ENCODE results near the gene MBNL2.

- TF ChIP-seq, protein P1, sequence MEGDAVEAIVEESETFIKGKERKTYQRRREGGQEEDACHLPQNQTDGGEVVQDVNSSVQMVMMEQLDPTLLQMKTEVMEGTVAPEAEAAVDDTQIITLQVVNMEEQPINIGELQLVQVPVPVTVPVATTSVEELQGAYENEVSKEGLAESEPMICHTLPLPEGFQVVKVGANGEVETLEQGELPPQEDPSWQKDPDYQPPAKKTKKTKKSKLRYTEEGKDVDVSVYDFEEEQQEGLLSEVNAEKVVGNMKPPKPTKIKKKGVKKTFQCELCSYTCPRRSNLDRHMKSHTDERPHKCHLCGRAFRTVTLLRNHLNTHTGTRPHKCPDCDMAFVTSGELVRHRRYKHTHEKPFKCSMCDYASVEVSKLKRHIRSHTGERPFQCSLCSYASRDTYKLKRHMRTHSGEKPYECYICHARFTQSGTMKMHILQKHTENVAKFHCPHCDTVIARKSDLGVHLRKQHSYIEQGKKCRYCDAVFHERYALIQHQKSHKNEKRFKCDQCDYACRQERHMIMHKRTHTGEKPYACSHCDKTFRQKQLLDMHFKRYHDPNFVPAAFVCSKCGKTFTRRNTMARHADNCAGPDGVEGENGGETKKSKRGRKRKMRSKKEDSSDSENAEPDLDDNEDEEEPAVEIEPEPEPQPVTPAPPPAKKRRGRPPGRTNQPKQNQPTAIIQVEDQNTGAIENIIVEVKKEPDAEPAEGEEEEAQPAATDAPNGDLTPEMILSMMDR (IDR thresholded peaks at IDR 0.05) = no peak
- TF ChIP-seq POLR2A (IDR thresholded peaks at IDR 0.05) = no peak
Measured at GRCh38 chr13:97234742-97235141, 12.6 kb downstream of the MBNL2 start.
